OCI-LY7 (cell line): Measurements from ENCODE around the gene DSE.

Source experiments
- EZH2phosphoT487 ChIP-seq: fragments of 200-600 bp; sonication (generic); IDR thresholded peaks from 2 replicates; pipeline ENCODE4 v1.6.1; 2018; ENCODE audit warnings: low read depth, borderline replicate concordance, mild to moderate bottlenecking, mixed run types, antibody characterized with exemption, low read length, moderate library complexity, mixed read lengths
- TF ChIP-seq, protein P1 (sequence below): fragments of 200-600 bp; sonication (generic); conservative IDR thresholded peaks from 2 replicates; pipeline ENCODE4 v1.5.1; 2014; ENCODE audit warnings: mild to moderate bottlenecking, antibody characterized with exemption, low read length, moderate library complexity, mixed read lengths

DNA sequence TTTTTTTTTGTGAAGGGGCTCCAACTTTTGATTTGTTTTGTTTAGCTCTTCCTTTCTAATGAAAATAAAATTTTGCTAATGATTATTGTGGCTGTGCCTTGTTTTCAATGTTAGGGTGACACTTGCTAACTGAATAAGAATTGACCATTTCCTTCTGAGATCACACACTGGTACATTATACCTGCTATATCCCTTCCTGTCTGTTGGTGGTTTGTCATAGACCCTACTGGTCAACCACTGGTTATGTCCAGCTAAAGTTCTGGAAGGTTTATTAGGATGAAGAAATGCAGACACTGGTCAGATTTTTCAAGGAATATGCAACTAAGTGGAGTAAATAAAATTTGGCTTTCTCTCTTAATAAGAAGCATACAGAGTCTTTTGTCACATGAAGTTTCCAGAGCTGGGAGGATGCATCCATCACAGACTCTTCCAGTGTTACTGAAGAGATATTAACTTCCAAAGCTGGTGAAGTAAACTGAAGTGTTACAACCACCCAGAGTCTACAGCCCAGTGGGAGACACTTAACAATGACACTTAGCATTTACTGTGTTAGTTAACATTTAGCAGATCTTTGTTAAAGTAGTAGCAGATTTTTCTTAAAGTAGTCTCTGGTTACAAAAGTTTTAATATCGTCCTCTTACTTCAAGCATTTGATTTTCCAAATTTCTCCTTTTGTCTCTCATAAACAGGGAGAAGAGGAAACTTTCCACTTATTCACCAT lies 121.0 kb downstream of the DSE start:
- TF ChIP-seq EZH2phosphoT487 = no peak
- TF ChIP-seq, protein P1, sequence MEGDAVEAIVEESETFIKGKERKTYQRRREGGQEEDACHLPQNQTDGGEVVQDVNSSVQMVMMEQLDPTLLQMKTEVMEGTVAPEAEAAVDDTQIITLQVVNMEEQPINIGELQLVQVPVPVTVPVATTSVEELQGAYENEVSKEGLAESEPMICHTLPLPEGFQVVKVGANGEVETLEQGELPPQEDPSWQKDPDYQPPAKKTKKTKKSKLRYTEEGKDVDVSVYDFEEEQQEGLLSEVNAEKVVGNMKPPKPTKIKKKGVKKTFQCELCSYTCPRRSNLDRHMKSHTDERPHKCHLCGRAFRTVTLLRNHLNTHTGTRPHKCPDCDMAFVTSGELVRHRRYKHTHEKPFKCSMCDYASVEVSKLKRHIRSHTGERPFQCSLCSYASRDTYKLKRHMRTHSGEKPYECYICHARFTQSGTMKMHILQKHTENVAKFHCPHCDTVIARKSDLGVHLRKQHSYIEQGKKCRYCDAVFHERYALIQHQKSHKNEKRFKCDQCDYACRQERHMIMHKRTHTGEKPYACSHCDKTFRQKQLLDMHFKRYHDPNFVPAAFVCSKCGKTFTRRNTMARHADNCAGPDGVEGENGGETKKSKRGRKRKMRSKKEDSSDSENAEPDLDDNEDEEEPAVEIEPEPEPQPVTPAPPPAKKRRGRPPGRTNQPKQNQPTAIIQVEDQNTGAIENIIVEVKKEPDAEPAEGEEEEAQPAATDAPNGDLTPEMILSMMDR = no peak
